ENCODE results near the gene EARS2.
"Not testable (repeated sequence)": the region's sequence is repeated elsewhere in the genome, so short reads cannot be mapped to it uniquely, and the experiment has no call there.

The EARS2 gene

GRCh38 chr16:23484510-23485256 is 72.5 kb downstream of the EARS2 start:
- DNase-seq (ENCODE audit: low read depth), result no peak
- TF ChIP-seq CTCF (IDR thresholded peaks at IDR 0.05; ENCODE audit: insufficient read depth, low read depth, low read length, missing control alignments), result no peak
- no peak overlapping the region for H3K4me3 ChIP-seq (ENCODE audit: low read length)

GRCh38 chr16:23483492-23483891 is 73.7 kb downstream of the EARS2 start:
- DNase-seq (ENCODE audit: low read depth); H3K4me3 ChIP-seq (ENCODE audit: low read length): not testable (repeated sequence)

- H3K4me3 ChIP-seq (ENCODE audit: low read length), result no peak overlapping the region
- TF ChIP-seq CTCF (IDR thresholded peaks at IDR 0.05; ENCODE audit: insufficient read depth, low read depth, low read length, missing control alignments), result no peak
- no peak for DNase-seq (ENCODE audit: low read depth)
Observed at GRCh38 chr16:23482778-23483177, 74.4 kb downstream of the EARS2 start.

- no peak overlapping the region for H3K4me3 ChIP-seq (ENCODE audit: low read length)
- no peak for DNase-seq (ENCODE audit: low read depth)
- no peak for TF ChIP-seq CTCF (IDR thresholded peaks at IDR 0.05; ENCODE audit: insufficient read depth, low read depth, low read length, missing control alignments)
Observed at GRCh38 chr16:23480257-23480656, 76.9 kb downstream of the EARS2 start.

- DNase-seq (ENCODE audit: low read depth), result no peak
- TF ChIP-seq CTCF (IDR thresholded peaks at IDR 0.05; ENCODE audit: insufficient read depth, low read depth, low read length, missing control alignments), result no peak
- H3K4me3 ChIP-seq (ENCODE audit: low read length), result no peak overlapping the region
Observed at GRCh38 chr16:23479138-23479537, 78.0 kb downstream of the EARS2 start.

GRCh38 chr16:23478566-23478965 is 78.6 kb downstream of the EARS2 start:
- TF ChIP-seq CTCF (IDR thresholded peaks at IDR 0.05; ENCODE audit: insufficient read depth, low read depth, low read length, missing control alignments), result no peak
- H3K4me3 ChIP-seq (ENCODE audit: low read length), result no peak overlapping the region
- DNase-seq (ENCODE audit: low read depth), result no peak

GRCh38 chr16:23476289-23476688 is 80.9 kb downstream of the EARS2 start:
- DNase-seq (ENCODE audit: low read depth), result no peak
- no peak for TF ChIP-seq CTCF (IDR thresholded peaks at IDR 0.05; ENCODE audit: insufficient read depth, low read depth, low read length, missing control alignments)
- H3K4me3 ChIP-seq (ENCODE audit: low read length), result no peak overlapping the region
